H9 (cell line): Measurements from ENCODE around the gene SDK1. TPM values are rescaled to one million over a fixed set of nuclear protein-coding genes. Genes with fewer than 3 reads are reported as not detected.

Experiments
- DNase-seq: peaks from one replicate; pipeline ENCODE4 v3.0.0-alpha.2; 2017
- H2AFZ ChIP-seq: one replicate; pipeline ENCODE4 v1.6.1; 2013; ENCODE audit warnings: mild to moderate bottlenecking, low read length, control low read depth, moderate library complexity
- H2AK5ac ChIP-seq: 2 replicates; pipeline ENCODE4 v1.6.1; 2013; ENCODE audit warnings: low read length, control low read depth, mixed read lengths; ENCODE audit not compliant: insufficient read length
- H2BK120ac ChIP-seq: one replicate; pipeline ENCODE4 v1.6.1; 2013; ENCODE audit warnings: low read depth, mild to moderate bottlenecking, low read length, control low read depth, inconsistent platforms; ENCODE audit not compliant: poor library complexity, severe bottlenecking
- H2BK12ac ChIP-seq: 2 replicates; pipeline ENCODE4 v1.6.1; 2013; ENCODE audit warnings: low read length, control low read depth, mixed read lengths, low read depth; ENCODE audit not compliant: insufficient read length
- H2BK15ac ChIP-seq: 2 replicates; pipeline ENCODE4 v1.6.1; 2013; ENCODE audit warnings: low read depth, low read length, control low read depth
- H2BK20ac ChIP-seq: one replicate; pipeline ENCODE4 v1.6.1; 2013; ENCODE audit warnings: low read depth, mild to moderate bottlenecking, low read length, control low read depth, inconsistent platforms; ENCODE audit not compliant: poor library complexity, severe bottlenecking
- H2BK5ac ChIP-seq: 2 replicates; pipeline ENCODE4 v1.6.1; 2013; ENCODE audit warnings: low read length, control low read depth, mixed read lengths; ENCODE audit not compliant: insufficient read length
- H3K14ac ChIP-seq: 2 replicates; pipeline ENCODE4 v1.6.1; 2013; ENCODE audit warnings: low read length, control low read depth; ENCODE audit not compliant: insufficient read depth
- H3K18ac ChIP-seq: 2 replicates; pipeline ENCODE4 v1.6.1; 2013; ENCODE audit warnings: low read depth, mild to moderate bottlenecking, mixed read lengths, low read length, control low read depth; ENCODE audit not compliant: insufficient read length
- H3K23ac ChIP-seq: 2 replicates; pipeline ENCODE4 v1.6.1; 2013; ENCODE audit warnings: low read length, control low read depth, mixed read lengths, low read depth; ENCODE audit not compliant: insufficient read length
- H3K23me2 ChIP-seq: 2 replicates; pipeline ENCODE4 v1.6.1; 2013; ENCODE audit warnings: low read depth, mild to moderate bottlenecking, mixed read lengths, low read length, control low read depth; ENCODE audit not compliant: insufficient read length, poor library complexity, severe bottlenecking
- H3K27ac ChIP-seq: 2 replicates; pipeline ENCODE4 v1.5.1; 2013; ENCODE audit warnings: low read length, control low read depth, mixed read lengths, low read depth; ENCODE audit not compliant: insufficient read length
- H3K27me3 ChIP-seq: 2 replicates; pipeline ENCODE4 v1.6.1; 2013; ENCODE audit warnings: low read length, control low read depth, inconsistent platforms; ENCODE audit not compliant: insufficient read depth
- H3K4ac ChIP-seq: 2 replicates; pipeline ENCODE4 v1.6.1; 2013; ENCODE audit warnings: low read depth, mild to moderate bottlenecking, control low read depth, inconsistent platforms, low read length, moderate library complexity
- H3K4me1 ChIP-seq: 2 replicates; pipeline ENCODE4 v1.6.1; 2013; ENCODE audit warnings: low read length, control low read depth, inconsistent platforms; ENCODE audit not compliant: insufficient read depth
- H3K4me2 ChIP-seq: 2 replicates; pipeline ENCODE4 v1.6.1; 2013; ENCODE audit warnings: low read length, control low read depth, mixed read lengths; ENCODE audit not compliant: insufficient read length, insufficient read depth
- H3K56ac ChIP-seq: 2 replicates; pipeline ENCODE4 v1.6.1; 2013; ENCODE audit warnings: low read depth, mild to moderate bottlenecking, mixed read lengths, low read length, control low read depth; ENCODE audit not compliant: insufficient read length
- H3K79me1 ChIP-seq: 2 replicates; pipeline ENCODE4 v1.6.1; 2013; ENCODE audit warnings: low read depth, mild to moderate bottlenecking, moderate library complexity, low read length, control low read depth, inconsistent platforms; ENCODE audit not compliant: insufficient read depth, poor library complexity, severe bottlenecking
- H3K79me2 ChIP-seq: 2 replicates; pipeline ENCODE4 v1.6.1; 2013; ENCODE audit warnings: low read length, control low read depth, inconsistent platforms; ENCODE audit not compliant: insufficient read depth
- H3K9ac ChIP-seq: 2 replicates; pipeline ENCODE4 v1.6.1; 2013; ENCODE audit warnings: low read length, control low read depth, mixed read lengths; ENCODE audit not compliant: insufficient read length; ENCODE audit errors: extremely low read depth
- H3K9me3 ChIP-seq: one replicate; pipeline ENCODE4 v1.6.1; 2013; ENCODE audit warnings: low read depth, low read length, inconsistent platforms; ENCODE audit not compliant: control insufficient read depth
- H3T11ph ChIP-seq: one replicate; pipeline ENCODE4 v1.6.1; 2013; ENCODE audit warnings: mild to moderate bottlenecking, low read length, control low read depth, inconsistent platforms
- H4K20me1 ChIP-seq: one replicate; pipeline ENCODE4 v1.6.1; 2013; ENCODE audit not compliant: control insufficient read depth, insufficient read length, insufficient read depth
- H4K5ac ChIP-seq: 2 replicates; pipeline ENCODE4 v1.6.1; 2013; ENCODE audit warnings: low read depth, mild to moderate bottlenecking, mixed read lengths, low read length, control low read depth; ENCODE audit not compliant: insufficient read length
- H4K8ac ChIP-seq: replicated peaks from 2 replicates; pipeline ENCODE4 v1.6.1; 2013; ENCODE audit warnings: low read length, control low read depth, mixed read lengths, low read depth; ENCODE audit not compliant: insufficient read length
- H4K91ac ChIP-seq: 2 replicates; pipeline ENCODE4 v1.6.1; 2013; ENCODE audit warnings: low read depth, mild to moderate bottlenecking, moderate library complexity, mixed read lengths, low read length, control low read depth; ENCODE audit not compliant: insufficient read length
- H3K27ac Mint-ChIP-seq, 3 experiments: 2 replicates in 2 of 3; 3 replicates in 1 of 3; pipeline ENCODE4 v1.8.0; 2020 to 2021; ENCODE audit warnings: mixed read lengths in 3 of 3, mild to moderate bottlenecking in 1 of 3, moderate library complexity in 1 of 3
- H3K27me3 Mint-ChIP-seq: 2 replicates; pipeline ENCODE4 v1.8.0; 2021; ENCODE audit warnings: low read depth, mild to moderate bottlenecking, moderate library complexity, mixed read lengths
- H3K36me3 Mint-ChIP-seq, 3 experiments: 2 replicates in 2 of 3; 3 replicates in 1 of 3; pipeline ENCODE4 v1.8.0; 2020 to 2021; ENCODE audit warnings: low read depth in 3 of 3, mixed read lengths in 3 of 3; ENCODE audit not compliant: insufficient read depth in 1 of 3
- H3K4me1 Mint-ChIP-seq, 2 experiments: 2 replicates each; pipeline ENCODE4 v1.8.0; 2020; ENCODE audit warnings: mixed read lengths in 2 of 2
- H3K4me3 Mint-ChIP-seq, 2 experiments: 2 replicates in 1 of 2; 3 replicates in 1 of 2; pipeline ENCODE4 v1.8.0; 2020 to 2021; ENCODE audit warnings: mild to moderate bottlenecking in 2 of 2, mixed read lengths in 2 of 2, moderate library complexity in 1 of 2
- H3K9me3 Mint-ChIP-seq, 2 experiments: 2 replicates in 1 of 2; 3 replicates in 1 of 2; pipeline ENCODE4 v1.8.0; 2020; ENCODE audit warnings: mild to moderate bottlenecking in 2 of 2, mixed read lengths in 2 of 2, moderate library complexity in 1 of 2
- CTCF ChIP-seq: fragments of 200-600 bp; sonication (generic); conservative IDR thresholded peaks from 3 replicates; pipeline ENCODE4 v1.8.0; 2021; ENCODE audit warnings: antibody characterized with exemption, mild to moderate bottlenecking
- WGBS: extraction: QIAGEN DNeasy Blood & Tissue Kit; methylation state at CpG from one replicate; pipeline ENCODE4 v1.1.7; 2013; ENCODE audit warnings: missing lambda C conversion rate, low lambda C conversion rate, mixed read lengths; ENCODE audit not compliant: insufficient read length; ENCODE audit errors: extremely low coverage; 5-methylcytosine and 5-hydroxymethylcytosine counted together
- total RNA-seq: library from RNA; stranded (reverse); gene quantifications from 2 replicates; pipeline ENCODE4 v1.2.1, GENCODE V29; 2021

SDK1 gene
- total RNA-seq, 1 experiment from 2014 or later, result 8.7 TPM

- no CpG with 5 or more reads among the region's 14 CpGs for WGBS
- Mint-ChIP-seq H3K27ac (peak overlapping the region in 1 of 3 experiments; percentile 60; a peak in 1 of 7 replicates), H3K27me3 (no peaks in the 10 kb centered on the region; the same call in 1 of the 2 replicates), H3K9me3 (no peaks in the 10 kb centered on the region; a peak in 1 of 5 replicates), H3K36me3 (peaks cover 2 to 4% (median 2%) of the 10 kb centered on the region in 3 experiments; a peak in 3 of 7 replicates), H3K4me3 (no peak overlapping the region), H3K4me1 (peaks cover 6 to 20% of the 10 kb centered on the region in 2 experiments)
- Histone ChIP-seq H2BK15ac (no peak overlapping the region), H3K27ac (no peak overlapping the region), H3K14ac (no peak overlapping the region), H3K79me2 (no peaks in the 10 kb centered on the region), H4K20me1 (no peaks in the 10 kb centered on the region), H4K8ac (no peak overlapping the region), H2BK12ac (no peak overlapping the region), H4K5ac (no peak overlapping the region), H2AFZ (no peak overlapping the region), H2AK5ac (no peak overlapping the region), H3K27me3 (no peaks in the 10 kb centered on the region), H2BK120ac (no peak overlapping the region), H3K56ac (no peak overlapping the region), H3K9ac (no peak overlapping the region), H4K91ac (no peak overlapping the region), H3K23ac (no peak overlapping the region), H3K4me2 (no peak overlapping the region), H3K79me1 (no peaks in the 10 kb centered on the region), H3K18ac (no peak overlapping the region), H3K9me3 (no peaks in the 10 kb centered on the region), H3K23me2 (no peaks in the 10 kb centered on the region), H3K4ac (no peak overlapping the region), H2BK20ac (no peak overlapping the region), H2BK5ac (no peak overlapping the region), H3K4me1 (no peaks in the 10 kb centered on the region), H3T11ph (no peak overlapping the region)
- no peak for TF ChIP-seq CTCF
- no peak for DNase-seq
These were observed 888.1 kb downstream of the SDK1 start for GRCh38 chr7:4189131-4189570.
